ENCODE data around the gene DDX18. TPM values are rescaled to one million over a fixed set of nuclear protein-coding genes. Genes with fewer than 3 reads are reported as not detected.
A peak's percentile ranks its signal among the peaks of the same experiment; 100 is the strongest.

Gene DDX18
- total RNA-seq, 1 experiment from 2014 or later, result 107 TPM

DNA sequence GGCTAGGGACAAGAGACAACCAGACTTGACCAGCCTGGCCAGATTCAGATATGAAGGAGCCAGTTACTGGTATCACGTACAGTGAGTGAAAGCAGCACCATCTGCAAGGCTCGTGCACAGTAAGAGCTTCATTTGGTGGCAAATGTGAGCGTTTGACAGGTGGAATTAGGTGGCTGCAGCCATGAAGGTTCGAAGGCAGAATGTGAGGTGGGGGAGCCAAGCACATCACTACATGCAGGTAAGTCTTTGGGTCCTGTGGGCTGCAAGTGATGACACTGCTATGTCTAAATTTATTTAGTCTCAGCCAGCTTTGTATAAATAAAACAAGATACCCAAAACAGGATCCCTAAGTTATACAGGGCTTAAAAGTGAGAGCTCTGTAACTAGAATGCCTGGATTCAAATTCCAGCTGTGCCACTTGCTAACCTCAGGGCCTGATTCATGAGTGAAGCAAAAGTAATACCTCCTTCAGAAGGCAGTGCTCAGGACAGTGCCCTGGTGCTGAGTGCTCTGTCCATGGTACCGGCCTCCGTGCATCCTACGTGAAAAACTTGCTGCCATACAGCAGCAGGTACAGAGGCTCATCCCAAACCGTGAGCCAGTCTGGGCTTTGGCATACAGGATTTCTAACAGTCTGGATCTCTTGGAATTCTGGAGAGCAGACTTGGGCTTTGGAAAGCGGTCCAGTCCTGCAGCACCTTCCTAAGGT, 18.6 kb downstream of the DDX18 start (continued):
- no peak for TF ChIP-seq NR1H2 (CRISPR knock-in tag; IDR thresholded peaks at IDR 0.05)
- TF ChIP-seq ZNF138 (CRISPR knock-in tag; conservative IDR thresholded peaks at IDR 0.05), result no peak
- TF ChIP-seq, protein P1, sequence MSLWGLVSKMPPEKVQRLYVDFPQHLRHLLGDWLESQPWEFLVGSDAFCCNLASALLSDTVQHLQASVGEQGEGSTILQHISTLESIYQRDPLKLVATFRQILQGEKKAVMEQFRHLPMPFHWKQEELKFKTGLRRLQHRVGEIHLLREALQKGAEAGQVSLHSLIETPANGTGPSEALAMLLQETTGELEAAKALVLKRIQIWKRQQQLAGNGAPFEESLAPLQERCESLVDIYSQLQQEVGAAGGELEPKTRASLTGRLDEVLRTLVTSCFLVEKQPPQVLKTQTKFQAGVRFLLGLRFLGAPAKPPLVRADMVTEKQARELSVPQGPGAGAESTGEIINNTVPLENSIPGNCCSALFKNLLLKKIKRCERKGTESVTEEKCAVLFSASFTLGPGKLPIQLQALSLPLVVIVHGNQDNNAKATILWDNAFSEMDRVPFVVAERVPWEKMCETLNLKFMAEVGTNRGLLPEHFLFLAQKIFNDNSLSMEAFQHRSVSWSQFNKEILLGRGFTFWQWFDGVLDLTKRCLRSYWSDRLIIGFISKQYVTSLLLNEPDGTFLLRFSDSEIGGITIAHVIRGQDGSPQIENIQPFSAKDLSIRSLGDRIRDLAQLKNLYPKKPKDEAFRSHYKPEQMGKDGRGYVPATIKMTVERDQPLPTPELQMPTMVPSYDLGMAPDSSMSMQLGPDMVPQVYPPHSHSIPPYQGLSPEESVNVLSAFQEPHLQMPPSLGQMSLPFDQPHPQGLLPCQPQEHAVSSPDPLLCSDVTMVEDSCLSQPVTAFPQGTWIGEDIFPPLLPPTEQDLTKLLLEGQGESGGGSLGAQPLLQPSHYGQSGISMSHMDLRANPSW (CRISPR knock-in tag; conservative IDR thresholded peaks at IDR 0.05; ENCODE audit: low read depth), result no peak
- no peak for TF ChIP-seq ZNF263 (CRISPR knock-in tag; IDR thresholded peaks at IDR 0.05; ENCODE audit: low read depth)
- TF ChIP-seq, protein P2, sequence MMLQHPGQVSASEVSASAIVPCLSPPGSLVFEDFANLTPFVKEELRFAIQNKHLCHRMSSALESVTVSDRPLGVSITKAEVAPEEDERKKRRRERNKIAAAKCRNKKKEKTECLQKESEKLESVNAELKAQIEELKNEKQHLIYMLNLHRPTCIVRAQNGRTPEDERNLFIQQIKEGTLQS (CRISPR knock-in tag; conservative IDR thresholded peaks at IDR 0.05), result no peak
- TF ChIP-seq TEAD1 (CRISPR knock-in tag; IDR thresholded peaks at IDR 0.05), result no peak
- TF ChIP-seq, protein P3, sequence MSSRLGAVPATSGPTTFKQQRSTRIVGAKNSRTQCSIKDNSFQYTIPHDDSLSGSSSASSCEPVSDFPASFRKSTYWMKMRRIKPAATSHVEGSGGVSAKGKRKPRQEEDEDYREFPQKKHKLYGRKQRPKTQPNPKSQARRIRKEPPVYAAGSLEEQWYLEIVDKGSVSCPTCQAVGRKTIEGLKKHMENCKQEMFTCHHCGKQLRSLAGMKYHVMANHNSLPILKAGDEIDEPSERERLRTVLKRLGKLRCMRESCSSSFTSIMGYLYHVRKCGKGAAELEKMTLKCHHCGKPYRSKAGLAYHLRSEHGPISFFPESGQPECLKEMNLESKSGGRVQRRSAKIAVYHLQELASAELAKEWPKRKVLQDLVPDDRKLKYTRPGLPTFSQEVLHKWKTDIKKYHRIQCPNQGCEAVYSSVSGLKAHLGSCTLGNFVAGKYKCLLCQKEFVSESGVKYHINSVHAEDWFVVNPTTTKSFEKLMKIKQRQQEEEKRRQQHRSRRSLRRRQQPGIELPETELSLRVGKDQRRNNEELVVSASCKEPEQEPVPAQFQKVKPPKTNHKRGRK (CRISPR knock-in tag; IDR thresholded peaks at IDR 0.05; ENCODE audit: borderline replicate concordance), result no peak
- peak; percentile 79; the same call in 1 of the 2 replicates for TF ChIP-seq TEAD4 (CRISPR knock-in tag; IDR thresholded peaks at IDR 0.05)
- TF ChIP-seq KAT7 (CRISPR knock-in tag; IDR thresholded peaks at IDR 0.05; ENCODE audit: borderline replicate concordance), result peak; percentile 58; the same call in 1 of the 2 replicates
- TF ChIP-seq, protein P4, sequence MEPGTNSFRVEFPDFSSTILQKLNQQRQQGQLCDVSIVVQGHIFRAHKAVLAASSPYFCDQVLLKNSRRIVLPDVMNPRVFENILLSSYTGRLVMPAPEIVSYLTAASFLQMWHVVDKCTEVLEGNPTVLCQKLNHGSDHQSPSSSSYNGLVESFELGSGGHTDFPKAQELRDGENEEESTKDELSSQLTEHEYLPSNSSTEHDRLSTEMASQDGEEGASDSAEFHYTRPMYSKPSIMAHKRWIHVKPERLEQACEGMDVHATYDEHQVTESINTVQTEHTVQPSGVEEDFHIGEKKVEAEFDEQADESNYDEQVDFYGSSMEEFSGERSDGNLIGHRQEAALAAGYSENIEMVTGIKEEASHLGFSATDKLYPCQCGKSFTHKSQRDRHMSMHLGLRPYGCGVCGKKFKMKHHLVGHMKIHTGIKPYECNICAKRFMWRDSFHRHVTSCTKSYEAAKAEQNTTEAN (CRISPR knock-in tag; IDR thresholded peaks at IDR 0.05), result no peak
- TF ChIP-seq, protein P5, sequence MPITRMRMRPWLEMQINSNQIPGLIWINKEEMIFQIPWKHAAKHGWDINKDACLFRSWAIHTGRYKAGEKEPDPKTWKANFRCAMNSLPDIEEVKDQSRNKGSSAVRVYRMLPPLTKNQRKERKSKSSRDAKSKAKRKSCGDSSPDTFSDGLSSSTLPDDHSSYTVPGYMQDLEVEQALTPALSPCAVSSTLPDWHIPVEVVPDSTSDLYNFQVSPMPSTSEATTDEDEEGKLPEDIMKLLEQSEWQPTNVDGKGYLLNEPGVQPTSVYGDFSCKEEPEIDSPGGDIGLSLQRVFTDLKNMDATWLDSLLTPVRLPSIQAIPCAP (CRISPR knock-in tag; IDR thresholded peaks at IDR 0.05), result no peak
- TF ChIP-seq ZNF671 (CRISPR knock-in tag; IDR thresholded peaks at IDR 0.05), result no peak
- TF ChIP-seq TP53 (CRISPR knock-in tag; IDR thresholded peaks at IDR 0.05), result no peak
- TF ChIP-seq EMX1 (CRISPR knock-in tag; IDR thresholded peaks at IDR 0.05), result no peak
- TF ChIP-seq MYBL2 (CRISPR knock-in tag; IDR thresholded peaks at IDR 0.05), result no peak
- TF ChIP-seq SP1 (CRISPR knock-in tag; conservative IDR thresholded peaks at IDR 0.05), result no peak
- no peak for TF ChIP-seq ZBTB21 (CRISPR knock-in tag; IDR thresholded peaks at IDR 0.05; ENCODE audit: borderline replicate concordance)
- no peak for TF ChIP-seq GTF2I (CRISPR knock-in tag; conservative IDR thresholded peaks at IDR 0.05)
- TF ChIP-seq ESRRA (CRISPR knock-in tag; IDR thresholded peaks at IDR 0.05; ENCODE audit: borderline replicate concordance), result peak; percentile 42; the same call in 1 of the 2 replicates
- TF ChIP-seq, protein P6, sequence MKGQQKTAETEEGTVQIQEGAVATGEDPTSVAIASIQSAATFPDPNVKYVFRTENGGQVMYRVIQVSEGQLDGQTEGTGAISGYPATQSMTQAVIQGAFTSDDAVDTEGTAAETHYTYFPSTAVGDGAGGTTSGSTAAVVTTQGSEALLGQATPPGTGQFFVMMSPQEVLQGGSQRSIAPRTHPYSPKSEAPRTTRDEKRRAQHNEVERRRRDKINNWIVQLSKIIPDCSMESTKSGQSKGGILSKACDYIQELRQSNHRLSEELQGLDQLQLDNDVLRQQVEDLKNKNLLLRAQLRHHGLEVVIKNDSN (CRISPR knock-in tag; IDR thresholded peaks at IDR 0.05), result no peak
- no peak for TF ChIP-seq NR3C1 (CRISPR knock-in tag; conservative IDR thresholded peaks at IDR 0.05; ENCODE audit: low read depth)
- TF ChIP-seq, protein P7, sequence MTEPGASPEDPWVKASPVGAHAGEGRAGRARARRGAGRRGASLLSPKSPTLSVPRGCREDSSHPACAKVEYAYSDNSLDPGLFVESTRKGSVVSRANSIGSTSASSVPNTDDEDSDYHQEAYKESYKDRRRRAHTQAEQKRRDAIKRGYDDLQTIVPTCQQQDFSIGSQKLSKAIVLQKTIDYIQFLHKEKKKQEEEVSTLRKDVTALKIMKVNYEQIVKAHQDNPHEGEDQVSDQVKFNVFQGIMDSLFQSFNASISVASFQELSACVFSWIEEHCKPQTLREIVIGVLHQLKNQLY (CRISPR knock-in tag; IDR thresholded peaks at IDR 0.05), result no peak
- TF ChIP-seq GABPB1 (CRISPR knock-in tag; IDR thresholded peaks at IDR 0.05), result no peak
- TF ChIP-seq RORB (CRISPR knock-in tag; IDR thresholded peaks at IDR 0.05), result no peak

Measured in WTC11 (cell line).